ENCODE data around the gene RECQL5.

- no peak for TF ChIP-seq POLR2AphosphoS5 (IDR thresholded peaks at IDR 0.05; ENCODE audit: low read depth, low read length)
- TF ChIP-seq TAF1 (IDR thresholded peaks at IDR 0.05; ENCODE audit: low read depth, low read length) = no peak
- TF ChIP-seq POLR2A (IDR thresholded peaks at IDR 0.05; ENCODE audit: low read depth, low read length) = no peak
- no peak for TF ChIP-seq SPI1 (IDR thresholded peaks at IDR 0.05; ENCODE audit: low read depth, low read length)
- TF ChIP-seq PAX5 (IDR thresholded peaks at IDR 0.05; ENCODE audit: insufficient read depth, low read length, severe bottlenecking) = no peak
These were observed 29.4 kb downstream of the RECQL5 start for GRCh38 chr17:75637551-75637950.

All from GM12891 (cell line).